RWPE2 (cell line): ENCODE measurements around the gene ANGPTL3.

ENCODE experiments used
- ATAC-seq: fragments of 200-7000 bp; cut with Tn5 transposase; 3 replicates; pipeline ENCODE4 v1.9.1; 2021; ENCODE audit warnings: low read depth
- DNase-seq: peaks from one replicate; pipeline ENCODE4 v3.0.0-alpha.2; 2020; ENCODE audit warnings: low spot score
- H3K27ac ChIP-seq: fragments of 450-650 bp; 2 replicates; pipeline ENCODE4 v1.5.1; 2017; ENCODE audit warnings: mild to moderate bottlenecking; ENCODE audit not compliant: poor library complexity, severe bottlenecking
- H3K27me3 ChIP-seq: fragments of 250-450 bp; sonication (Bioruptor Pico); 2 replicates; pipeline ENCODE4 v1.5.1; 2021; ENCODE audit warnings: mild to moderate bottlenecking, moderate library complexity; ENCODE audit not compliant: insufficient read depth, poor library complexity, severe bottlenecking
- H3K36me3 ChIP-seq: fragments of 250-450 bp; sonication (Bioruptor Pico); 2 replicates; pipeline ENCODE4 v1.5.1; 2020; ENCODE audit warnings: low read depth, mild to moderate bottlenecking, moderate library complexity
- H3K4me1 ChIP-seq: fragments of 250-450 bp; sonication (Bioruptor Pico); 2 replicates; pipeline ENCODE4 v1.5.1; 2021; ENCODE audit warnings: mild to moderate bottlenecking, moderate library complexity; ENCODE audit not compliant: insufficient read depth, poor library complexity, severe bottlenecking
- H3K4me3 ChIP-seq: fragments of 250-450 bp; sonication (Bioruptor Pico); 2 replicates; pipeline ENCODE4 v1.5.1; 2021; ENCODE audit warnings: mild to moderate bottlenecking, moderate library complexity; ENCODE audit not compliant: severe bottlenecking
- H3K9me3 ChIP-seq: fragments of 250-450 bp; sonication (Bioruptor Pico); 2 replicates; pipeline ENCODE4 v1.5.1; 2021; ENCODE audit warnings: mild to moderate bottlenecking, moderate library complexity; ENCODE audit not compliant: severe bottlenecking
- CTCF ChIP-seq: fragments of 450-650 bp; IDR thresholded peaks from one replicate; pipeline ENCODE4 v1.5.1; 2017; ENCODE audit warnings: mild to moderate bottlenecking, moderate library complexity; ENCODE audit not compliant: poor library complexity, severe bottlenecking

The ANGPTL3 gene

GRCh38 chr1:62613890-62614289 lies 16.6 kb downstream of the ANGPTL3 start:
- ATAC-seq (no peak), DNase-seq (no peak)
- no peak for TF ChIP-seq CTCF
- H3K4me3 ChIP-seq = no peak overlapping the region
- H3K27me3 ChIP-seq = no peaks in the 10 kb centered on the region
- no peaks in the 10 kb centered on the region for H3K9me3 ChIP-seq
- no peaks in the 10 kb centered on the region for H3K4me1 ChIP-seq
- no peak overlapping the region for H3K27ac ChIP-seq
- peaks cover 21% of the 10 kb centered on the region; the same call in 1 of the 2 replicates for H3K36me3 ChIP-seq

GRCh38 chr1:62621907-62622306 lies 24.6 kb downstream of the ANGPTL3 start:
- no peaks in the 10 kb centered on the region for H3K27me3 ChIP-seq
- H3K4me1 ChIP-seq = peaks cover 10% of the 10 kb centered on the region
- TF ChIP-seq CTCF = no peak
- no peaks in the 10 kb centered on the region for H3K9me3 ChIP-seq
- ATAC-seq (peak; percentile 93), DNase-seq (no peak)
- H3K36me3 ChIP-seq = peaks cover 16% of the 10 kb centered on the region
- H3K4me3 ChIP-seq = no peak overlapping the region
- no peak overlapping the region for H3K27ac ChIP-seq

- H3K4me1 ChIP-seq = peaks cover 10% of the 10 kb centered on the region
- H3K27me3 ChIP-seq = no peaks in the 10 kb centered on the region
- H3K36me3 ChIP-seq = 0 out of 2 replicates have a peak, but pooled peaks cover 3% of the 10 kb centered on the region
- DNase-seq (no peak), ATAC-seq (no peak)
- no peak overlapping the region for H3K27ac ChIP-seq
- TF ChIP-seq CTCF = no peak
- H3K9me3 ChIP-seq = no peaks in the 10 kb centered on the region
- no peak overlapping the region for H3K4me3 ChIP-seq
Observed at GRCh38 chr1:62625415-62625814, 28.1 kb downstream of the ANGPTL3 start.

GRCh38 chr1:62628506-62628905 lies 31.2 kb downstream of the ANGPTL3 start:
- Histone ChIP-seq H3K4me1 (no peaks in the 10 kb centered on the region), H3K9me3 (no peaks in the 10 kb centered on the region), H3K27me3 (no peaks in the 10 kb centered on the region), H3K4me3 (no peak overlapping the region), H3K36me3 (peaks cover 27% of the 10 kb centered on the region), H3K27ac (no peak overlapping the region)
- DNase-seq (no peak), ATAC-seq (no peak)
- TF ChIP-seq CTCF = no peak

- H3K4me1 ChIP-seq = no peaks in the 10 kb centered on the region
- TF ChIP-seq CTCF = no peak
- no peak for DNase-seq
- ATAC-seq = no peak
- H3K27me3 ChIP-seq = no peaks in the 10 kb centered on the region
- H3K27ac ChIP-seq = no peak overlapping the region
- H3K4me3 ChIP-seq = no peak overlapping the region
- H3K36me3 ChIP-seq = peaks cover 26% of the 10 kb centered on the region
- H3K9me3 ChIP-seq = no peaks in the 10 kb centered on the region
Observed at GRCh38 chr1:62637392-62638105, 40.2 kb downstream of the ANGPTL3 start.
